Loucy (cell line): ENCODE data around the gene FIGN.

Experiments
- CTCF ChIP-seq: fragments of 200-600 bp; sonication (generic); conservative IDR thresholded peaks from 2 replicates; pipeline ENCODE4 v1.5.1; 2014; ENCODE audit warnings: mild to moderate bottlenecking, antibody characterized with exemption, low read length
- EZH2phosphoT487 ChIP-seq: fragments of 200-600 bp; IDR thresholded peaks from 2 replicates; pipeline ENCODE4 v1.6.1; 2018; ENCODE audit warnings: antibody characterized with exemption, mild to moderate bottlenecking, moderate library complexity, borderline replicate concordance

GRCh38 chr2:163564236-163564635 lies 171.6 kb downstream of the FIGN start:
- no peak for TF ChIP-seq CTCF
- TF ChIP-seq EZH2phosphoT487 = no peak
